ENCODE data around the gene TBC1D22B. TPM values are rescaled to one million over a fixed set of nuclear protein-coding genes. Genes with fewer than 3 reads are reported as not detected.

TBC1D22B gene
- total RNA-seq, 1 experiment from 2014 or later = 12.9 TPM

- Histone ChIP-seq H3K4me2 (ENCODE audit: insufficient read depth, insufficient read length, low read length) (no peak overlapping the region), H3K14ac (ENCODE audit: insufficient read depth, low read length) (no peak overlapping the region), H4K20me1 (ENCODE audit: control insufficient read depth, insufficient read depth, insufficient read length) (no peaks in the 10 kb centered on the region), H4K8ac (replicated peaks; ENCODE audit: insufficient read length, low read depth, low read length) (no peak overlapping the region), H3T11ph (ENCODE audit: low read length) (no peak overlapping the region), H2AK5ac (ENCODE audit: insufficient read length, low read length) (no peak overlapping the region), H4K5ac (ENCODE audit: insufficient read length, low read depth, low read length) (no peak overlapping the region), H3K23me2 (ENCODE audit: insufficient read length, low read depth, low read length, poor library complexity, severe bottlenecking) (no peaks in the 10 kb centered on the region), H2AFZ (ENCODE audit: low read length) (no peak overlapping the region), H3K56ac (ENCODE audit: insufficient read length, low read depth, low read length) (no peak overlapping the region), H2BK12ac (ENCODE audit: insufficient read length, low read depth, low read length) (no peak overlapping the region), H2BK20ac (ENCODE audit: low read depth, low read length, poor library complexity, severe bottlenecking) (no peak overlapping the region), H3K4me1 (ENCODE audit: insufficient read depth, low read length) (no peaks in the 10 kb centered on the region), H3K23ac (ENCODE audit: insufficient read length, low read depth, low read length) (no peak overlapping the region), H3K9me3 (ENCODE audit: control insufficient read depth, low read depth, low read length) (no peaks in the 10 kb centered on the region), H3K9ac (ENCODE audit: extremely low read depth, insufficient read length, low read length) (no peak overlapping the region), H2BK15ac (ENCODE audit: low read depth, low read length) (no peak overlapping the region), H3K27me3 (ENCODE audit: insufficient read depth, low read length) (no peaks in the 10 kb centered on the region), H3K27ac (ENCODE audit: insufficient read length, low read depth, low read length) (no peak overlapping the region), H3K79me1 (ENCODE audit: insufficient read depth, low read depth, low read length, poor library complexity, severe bottlenecking) (no peaks in the 10 kb centered on the region), H4K91ac (ENCODE audit: insufficient read length, low read depth, low read length) (no peak overlapping the region), H3K4ac (ENCODE audit: low read depth, low read length) (no peak overlapping the region), H2BK120ac (ENCODE audit: low read depth, low read length, poor library complexity, severe bottlenecking) (no peak overlapping the region), H2BK5ac (ENCODE audit: insufficient read length, low read length) (no peak overlapping the region), H3K79me2 (ENCODE audit: insufficient read depth, low read length) (no peaks in the 10 kb centered on the region), H3K18ac (ENCODE audit: insufficient read length, low read depth, low read length) (no peak overlapping the region)
- no peak overlapping the region for H3K4me3 Mint-ChIP-seq
- no CpG with 5 or more reads among the region's 7 CpGs for WGBS (ENCODE audit: extremely low coverage, insufficient read length, low lambda C conversion rate)
- H3K36me3 Mint-ChIP-seq (ENCODE audit: insufficient read depth in 1 of 3, low read depth in 3 of 3) = no peaks in the 10 kb centered on the region
- H3K9me3 Mint-ChIP-seq = no peaks in the 10 kb centered on the region
- H3K27me3 Mint-ChIP-seq (ENCODE audit: low read depth) = peaks cover 2% of the 10 kb centered on the region; the same call in 1 of the 2 replicates
- peaks cover 0 to 9% of the 10 kb centered on the region in 2 experiments; a peak in 1 of 4 replicates for H3K4me1 Mint-ChIP-seq
- DNase-seq = no peak
- TF ChIP-seq CTCF (conservative IDR thresholded peaks at IDR 0.05) = no peak
- no peak overlapping the region for H3K27ac Mint-ChIP-seq
Measured at GRCh38 chr6:37233541-37233940, 24.0 kb upstream of the TBC1D22B start.
